Measurements from ENCODE around the gene CYP11A1.

DNA sequence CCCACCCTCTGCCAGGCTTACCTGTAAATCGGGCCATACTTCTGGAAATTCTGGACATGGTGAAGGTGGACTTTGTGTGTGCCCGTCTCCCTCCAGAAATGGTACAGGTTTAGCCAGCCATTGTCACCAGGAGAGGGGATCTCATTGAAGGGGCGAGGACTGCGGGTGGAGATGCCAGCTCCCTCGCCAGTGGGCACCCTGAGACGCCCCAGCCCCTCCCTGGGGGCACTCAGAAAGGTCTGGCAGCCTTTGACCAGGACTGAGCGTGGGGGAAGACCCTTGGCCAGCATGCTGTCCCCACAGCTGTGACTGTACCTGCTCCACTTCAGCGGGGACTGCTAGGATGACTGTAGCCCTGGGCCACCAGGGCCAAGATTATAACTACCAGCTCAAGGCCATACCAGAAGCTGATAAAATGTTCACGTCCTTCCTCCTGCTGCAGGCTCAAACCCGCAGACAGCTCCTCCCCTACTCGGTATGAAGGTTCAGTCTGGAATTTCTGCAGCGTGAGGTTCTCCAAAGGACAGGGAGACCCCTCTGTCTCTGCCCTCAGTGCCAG is at the start of gene CYP11A1:
- TF ChIP-seq, protein P1, sequence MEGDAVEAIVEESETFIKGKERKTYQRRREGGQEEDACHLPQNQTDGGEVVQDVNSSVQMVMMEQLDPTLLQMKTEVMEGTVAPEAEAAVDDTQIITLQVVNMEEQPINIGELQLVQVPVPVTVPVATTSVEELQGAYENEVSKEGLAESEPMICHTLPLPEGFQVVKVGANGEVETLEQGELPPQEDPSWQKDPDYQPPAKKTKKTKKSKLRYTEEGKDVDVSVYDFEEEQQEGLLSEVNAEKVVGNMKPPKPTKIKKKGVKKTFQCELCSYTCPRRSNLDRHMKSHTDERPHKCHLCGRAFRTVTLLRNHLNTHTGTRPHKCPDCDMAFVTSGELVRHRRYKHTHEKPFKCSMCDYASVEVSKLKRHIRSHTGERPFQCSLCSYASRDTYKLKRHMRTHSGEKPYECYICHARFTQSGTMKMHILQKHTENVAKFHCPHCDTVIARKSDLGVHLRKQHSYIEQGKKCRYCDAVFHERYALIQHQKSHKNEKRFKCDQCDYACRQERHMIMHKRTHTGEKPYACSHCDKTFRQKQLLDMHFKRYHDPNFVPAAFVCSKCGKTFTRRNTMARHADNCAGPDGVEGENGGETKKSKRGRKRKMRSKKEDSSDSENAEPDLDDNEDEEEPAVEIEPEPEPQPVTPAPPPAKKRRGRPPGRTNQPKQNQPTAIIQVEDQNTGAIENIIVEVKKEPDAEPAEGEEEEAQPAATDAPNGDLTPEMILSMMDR (IDR thresholded peaks at IDR 0.05) = no peak
- TF ChIP-seq, protein P2, sequence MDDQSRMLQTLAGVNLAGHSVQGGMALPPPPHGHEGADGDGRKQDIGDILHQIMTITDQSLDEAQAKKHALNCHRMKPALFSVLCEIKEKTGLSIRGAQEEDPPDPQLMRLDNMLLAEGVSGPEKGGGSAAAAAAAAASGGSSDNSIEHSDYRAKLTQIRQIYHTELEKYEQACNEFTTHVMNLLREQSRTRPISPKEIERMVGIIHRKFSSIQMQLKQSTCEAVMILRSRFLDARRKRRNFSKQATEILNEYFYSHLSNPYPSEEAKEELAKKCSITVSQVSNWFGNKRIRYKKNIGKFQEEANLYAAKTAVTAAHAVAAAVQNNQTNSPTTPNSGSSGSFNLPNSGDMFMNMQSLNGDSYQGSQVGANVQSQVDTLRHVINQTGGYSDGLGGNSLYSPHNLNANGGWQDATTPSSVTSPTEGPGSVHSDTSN (IDR thresholded peaks at IDR 0.05) = no peak
- TF ChIP-seq KDM1A (IDR thresholded peaks at IDR 0.05; ENCODE audit: low read depth) (no peak), CHD4 (IDR thresholded peaks at IDR 0.05; ENCODE audit: borderline replicate concordance) (no peak), CHD2 (IDR thresholded peaks at IDR 0.05; ENCODE audit: low read length, partially characterized antibody) (no peak), ZSCAN20 (CRISPR knock-in tag; IDR thresholded peaks at IDR 0.05) (no peak), ZFP36 (IDR thresholded peaks at IDR 0.05; ENCODE audit: borderline replicate concordance, partially characterized antibody) (no peak), RFX5 (IDR thresholded peaks at IDR 0.05) (no peak)
- TF ChIP-seq, protein P3, sequence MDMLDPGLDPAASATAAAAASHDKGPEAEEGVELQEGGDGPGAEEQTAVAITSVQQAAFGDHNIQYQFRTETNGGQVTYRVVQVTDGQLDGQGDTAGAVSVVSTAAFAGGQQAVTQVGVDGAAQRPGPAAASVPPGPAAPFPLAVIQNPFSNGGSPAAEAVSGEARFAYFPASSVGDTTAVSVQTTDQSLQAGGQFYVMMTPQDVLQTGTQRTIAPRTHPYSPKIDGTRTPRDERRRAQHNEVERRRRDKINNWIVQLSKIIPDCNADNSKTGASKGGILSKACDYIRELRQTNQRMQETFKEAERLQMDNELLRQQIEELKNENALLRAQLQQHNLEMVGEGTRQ (IDR thresholded peaks at IDR 0.05) = no peak
- TF ChIP-seq, protein P4, sequence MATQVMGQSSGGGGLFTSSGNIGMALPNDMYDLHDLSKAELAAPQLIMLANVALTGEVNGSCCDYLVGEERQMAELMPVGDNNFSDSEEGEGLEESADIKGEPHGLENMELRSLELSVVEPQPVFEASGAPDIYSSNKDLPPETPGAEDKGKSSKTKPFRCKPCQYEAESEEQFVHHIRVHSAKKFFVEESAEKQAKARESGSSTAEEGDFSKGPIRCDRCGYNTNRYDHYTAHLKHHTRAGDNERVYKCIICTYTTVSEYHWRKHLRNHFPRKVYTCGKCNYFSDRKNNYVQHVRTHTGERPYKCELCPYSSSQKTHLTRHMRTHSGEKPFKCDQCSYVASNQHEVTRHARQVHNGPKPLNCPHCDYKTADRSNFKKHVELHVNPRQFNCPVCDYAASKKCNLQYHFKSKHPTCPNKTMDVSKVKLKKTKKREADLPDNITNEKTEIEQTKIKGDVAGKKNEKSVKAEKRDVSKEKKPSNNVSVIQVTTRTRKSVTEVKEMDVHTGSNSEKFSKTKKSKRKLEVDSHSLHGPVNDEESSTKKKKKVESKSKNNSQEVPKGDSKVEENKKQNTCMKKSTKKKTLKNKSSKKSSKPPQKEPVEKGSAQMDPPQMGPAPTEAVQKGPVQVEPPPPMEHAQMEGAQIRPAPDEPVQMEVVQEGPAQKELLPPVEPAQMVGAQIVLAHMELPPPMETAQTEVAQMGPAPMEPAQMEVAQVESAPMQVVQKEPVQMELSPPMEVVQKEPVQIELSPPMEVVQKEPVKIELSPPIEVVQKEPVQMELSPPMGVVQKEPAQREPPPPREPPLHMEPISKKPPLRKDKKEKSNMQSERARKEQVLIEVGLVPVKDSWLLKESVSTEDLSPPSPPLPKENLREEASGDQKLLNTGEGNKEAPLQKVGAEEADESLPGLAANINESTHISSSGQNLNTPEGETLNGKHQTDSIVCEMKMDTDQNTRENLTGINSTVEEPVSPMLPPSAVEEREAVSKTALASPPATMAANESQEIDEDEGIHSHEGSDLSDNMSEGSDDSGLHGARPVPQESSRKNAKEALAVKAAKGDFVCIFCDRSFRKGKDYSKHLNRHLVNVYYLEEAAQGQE (IDR thresholded peaks at IDR 0.05) = no peak
- TF ChIP-seq, protein P5, sequence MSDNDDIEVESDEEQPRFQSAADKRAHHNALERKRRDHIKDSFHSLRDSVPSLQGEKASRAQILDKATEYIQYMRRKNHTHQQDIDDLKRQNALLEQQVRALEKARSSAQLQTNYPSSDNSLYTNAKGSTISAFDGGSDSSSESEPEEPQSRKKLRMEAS (IDR thresholded peaks at IDR 0.05) = no peak
